Measurements from ENCODE around the gene WDR31. TPM values are rescaled to one million over a fixed set of nuclear protein-coding genes. Genes with fewer than 3 reads are reported as not detected.
A peak's percentile ranks its signal among the peaks of the same experiment; 100 is the strongest.

The WDR31 gene
- total RNA-seq, 1 donor from 2014 or later, result 2.0 TPM

- DNase-seq (ENCODE audit: extremely low spot score in 2 of 2), result no peak
- Histone ChIP-seq H3K9me3 (no peaks in the 10 kb centered on the region), H3K36me3 (no peaks in the 10 kb centered on the region), H3K4me1 (peaks cover 17% of the 10 kb centered on the region), H3K27me3 (no peaks in the 10 kb centered on the region), H3K4me3 (no peak overlapping the region), H3K27ac (no peak overlapping the region)
- TF ChIP-seq POLR2AphosphoS5 (IDR thresholded peaks at IDR 0.05; ENCODE audit: insufficient read depth in 1 of 2, low read depth in 1 of 2) (no peak), POLR2A (IDR thresholded peaks at IDR 0.05) (no peak), CTCF (IDR thresholded peaks at IDR 0.05) (no peak)
- intact Hi-C loops (cut with DNase I), result no loop called here
Observed at GRCh38 chr9:113345190-113345589, 5.1 kb upstream of the WDR31 start.

DNA sequence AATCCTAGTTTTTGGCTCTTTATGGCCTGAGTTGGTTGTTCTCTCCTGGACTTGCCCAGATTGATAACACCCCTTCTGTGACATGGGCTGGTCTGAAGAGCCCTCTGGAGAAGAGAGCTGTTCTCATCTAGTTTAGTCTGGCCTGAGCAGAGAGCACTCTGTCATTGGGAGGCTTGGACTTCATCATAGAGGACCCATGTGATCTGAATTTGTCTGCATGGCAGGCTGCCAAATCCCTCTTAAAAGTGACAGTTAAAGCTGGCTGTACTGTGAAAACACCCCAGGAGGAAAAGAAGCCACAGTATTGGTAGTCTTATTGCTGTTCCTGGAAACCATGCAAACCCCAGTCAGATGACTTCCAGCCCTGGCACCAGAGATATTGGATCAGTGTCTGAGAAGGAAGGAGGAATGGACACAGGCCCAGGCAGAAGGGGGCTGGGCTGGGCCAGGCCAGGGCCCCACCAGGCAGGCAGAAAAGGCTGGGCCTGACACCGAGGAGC, 3.7 kb upstream of the WDR31 start:
- Histone ChIP-seq H3K27me3 (no peaks in the 10 kb centered on the region), H3K4me1 (peaks cover 19% of the 10 kb centered on the region), H3K4me3 (no peak overlapping the region), H3K9me3 (no peaks in the 10 kb centered on the region), H3K36me3 (no peaks in the 10 kb centered on the region), H3K27ac (peak overlapping the region; percentile 56)
- DNase-seq (ENCODE audit: extremely low spot score in 2 of 2), result no peak
- intact Hi-C loops (cut with DNase I), result no loop called here
- TF ChIP-seq POLR2A (IDR thresholded peaks at IDR 0.05) (no peak), POLR2AphosphoS5 (IDR thresholded peaks at IDR 0.05; ENCODE audit: insufficient read depth in 1 of 2, low read depth in 1 of 2) (peak; percentile 50 to 52), CTCF (IDR thresholded peaks at IDR 0.05) (no peak)

DNA sequence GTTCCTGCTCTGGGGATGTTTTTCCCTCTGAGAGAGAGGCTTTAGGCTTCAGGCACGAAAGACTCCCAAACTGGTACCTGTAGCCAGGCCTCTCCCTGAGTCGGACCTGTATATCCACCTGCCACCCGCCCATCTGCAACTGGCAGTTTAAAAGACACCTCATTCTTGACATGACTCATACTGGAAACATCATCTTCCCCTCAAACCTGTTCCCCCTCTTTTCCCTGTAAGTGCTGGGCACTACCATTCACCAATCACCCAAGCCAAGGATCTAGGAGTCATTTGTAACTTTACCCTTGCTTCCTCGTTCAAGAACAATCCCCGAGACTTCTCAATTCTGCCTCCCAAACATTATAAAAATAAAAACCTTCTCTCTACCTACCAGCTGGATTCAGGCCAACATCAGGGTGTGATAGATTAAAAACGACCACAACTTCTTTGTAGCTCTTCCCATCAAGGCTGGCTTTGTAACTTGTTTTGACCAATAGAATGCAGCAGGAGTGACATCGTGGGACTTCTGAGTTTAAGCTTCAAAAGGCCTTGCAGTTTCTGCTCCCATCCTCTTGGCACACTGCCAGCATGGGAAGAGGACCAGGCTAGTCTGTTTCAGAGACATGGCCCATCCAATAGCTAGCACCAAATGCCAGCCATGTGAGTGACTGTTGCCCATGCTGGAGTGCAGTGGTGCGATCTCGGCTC, 1.8 kb upstream of the WDR31 start:
- intact Hi-C loops (cut with DNase I), result no loop called here
- no peak overlapping the region for H3K27ac ChIP-seq

DNA sequence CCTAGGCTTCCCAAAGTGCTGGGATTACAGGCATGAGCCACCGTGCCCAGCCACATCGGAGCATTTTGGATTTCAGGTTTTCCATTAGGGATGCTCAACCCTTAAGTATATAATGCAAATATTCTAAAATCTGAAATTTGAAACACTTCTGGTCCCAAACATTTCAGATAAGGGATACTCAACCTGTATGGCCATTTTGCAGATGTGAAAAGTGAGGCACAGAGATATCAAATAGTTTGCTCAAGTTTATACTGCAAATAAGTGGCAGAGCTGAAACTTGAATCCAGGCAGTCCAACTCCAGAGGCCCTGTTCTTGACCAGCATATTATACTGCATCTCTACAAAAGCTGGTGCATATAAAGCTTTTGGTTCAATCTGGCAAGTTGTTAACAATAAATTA, 2.4 kb downstream of the WDR31 start:
- H3K27me3 ChIP-seq, result no peaks in the 10 kb centered on the region
- H3K4me3 ChIP-seq, result no peak overlapping the region
- intact Hi-C loops (cut with DNase I), result no loop called here
- no peak for TF ChIP-seq CTCF (IDR thresholded peaks at IDR 0.05)
- TF ChIP-seq POLR2AphosphoS5 (IDR thresholded peaks at IDR 0.05; ENCODE audit: insufficient read depth in 1 of 2, low read depth in 1 of 2), result no peak
- TF ChIP-seq POLR2A (IDR thresholded peaks at IDR 0.05), result no peak
- no peak for DNase-seq (ENCODE audit: extremely low spot score in 2 of 2)
- no peak overlapping the region for H3K27ac ChIP-seq
- peaks cover 19% of the 10 kb centered on the region for H3K4me1 ChIP-seq
- no peaks in the 10 kb centered on the region for H3K9me3 ChIP-seq
- H3K36me3 ChIP-seq, result no peaks in the 10 kb centered on the region

More for the DNA sequence above, 1.8 kb upstream of the WDR31 start:
- no peak overlapping the region for H3K4me3 ChIP-seq
- peaks cover 19% of the 10 kb centered on the region for H3K4me1 ChIP-seq
- no peaks in the 10 kb centered on the region for H3K27me3 ChIP-seq
- no peak for TF ChIP-seq CTCF (IDR thresholded peaks at IDR 0.05)
- peak in 1 of 2 donors; percentile 64 for TF ChIP-seq POLR2AphosphoS5 (IDR thresholded peaks at IDR 0.05; ENCODE audit: insufficient read depth in 1 of 2, low read depth in 1 of 2)
- H3K36me3 ChIP-seq, result no peaks in the 10 kb centered on the region
- H3K9me3 ChIP-seq, result no peaks in the 10 kb centered on the region
- DNase-seq (ENCODE audit: extremely low spot score in 2 of 2), result no peak

DNA sequence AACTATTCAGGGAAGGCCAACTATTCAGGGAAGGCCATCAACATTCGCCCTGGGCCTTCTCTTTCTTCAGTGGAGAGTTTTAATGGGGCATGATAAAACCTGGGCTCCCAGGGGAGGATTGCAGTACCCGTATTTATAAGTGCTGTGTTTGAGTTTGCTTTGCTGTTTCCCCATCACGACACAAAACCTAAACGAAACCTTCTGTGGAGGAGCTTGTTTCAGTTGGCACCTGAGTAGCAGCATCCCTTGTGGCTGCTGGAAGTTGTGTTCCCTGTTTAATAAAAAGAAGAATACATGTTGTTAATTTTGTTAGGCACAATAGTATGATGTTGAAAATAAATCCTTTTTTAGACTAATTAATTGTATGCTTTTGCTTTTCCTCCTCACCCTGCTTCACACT, 8.3 kb downstream of the WDR31 start:
- H3K4me3 ChIP-seq, result no peak overlapping the region
- no peaks in the 10 kb centered on the region for H3K27me3 ChIP-seq
- no peak overlapping the region for H3K27ac ChIP-seq
- no peak for DNase-seq (ENCODE audit: extremely low spot score in 2 of 2)
- no peaks in the 10 kb centered on the region for H3K36me3 ChIP-seq
- H3K9me3 ChIP-seq, result no peaks in the 10 kb centered on the region
- TF ChIP-seq CTCF (IDR thresholded peaks at IDR 0.05) (no peak), POLR2AphosphoS5 (IDR thresholded peaks at IDR 0.05; ENCODE audit: insufficient read depth in 1 of 2, low read depth in 1 of 2) (no peak), POLR2A (IDR thresholded peaks at IDR 0.05) (no peak)
- intact Hi-C loops (cut with DNase I), result no loop called here
- no peaks in the 10 kb centered on the region for H3K4me1 ChIP-seq

Data from vagina (tissue), 2 donors.